ENCODE results near the gene TTF2. TPM values are rescaled to one million over a fixed set of nuclear protein-coding genes. Genes with fewer than 3 reads are reported as not detected.
A peak's percentile ranks its signal among the peaks of the same experiment; 100 is the strongest.

TTF2 gene
- total RNA-seq, 1 experiment from 2014 or later, result 31.9 TPM

DNA sequence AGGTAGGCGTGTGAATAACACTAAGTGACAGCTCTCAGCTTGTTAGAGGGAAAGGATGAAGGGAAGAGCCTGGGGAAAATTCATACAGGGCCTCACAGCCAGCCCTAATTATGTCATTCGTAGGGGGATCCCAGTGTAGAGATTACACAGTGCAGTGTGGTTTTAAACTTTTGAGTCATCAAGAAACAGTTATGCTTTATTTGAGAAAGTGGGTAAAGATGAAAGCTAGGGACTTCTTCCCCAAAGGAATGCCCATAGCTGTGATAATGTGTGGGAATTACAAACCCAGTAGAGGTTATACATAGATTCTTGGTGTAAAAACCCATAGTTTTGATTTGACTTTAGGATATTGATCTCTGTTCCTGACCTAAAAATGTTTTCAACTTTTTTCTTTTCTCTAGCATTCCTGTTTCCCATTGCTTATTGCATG lies 1.9 kb downstream of the TTF2 start:
- no peak overlapping the region for H3K4me3 ChIP-seq (ENCODE audit: low read depth, low read length)
- no TSS peak for BruUV-seq (replicated peaks)
- intact Hi-C loops (cut with micrococcal nuclease; ENCODE audit: unreplicated experiment), result no loop called here
- Mint-ChIP-seq H3K27ac (ENCODE audit: unreplicated experiment) (no peak overlapping the region), H3K4me3 (ENCODE audit: unreplicated experiment) (no peak overlapping the region), H3K36me3 (ENCODE audit: insufficient read depth, unreplicated experiment) (peaks cover 8% of the 10 kb centered on the region), H3K9me3 (ENCODE audit: unreplicated experiment) (no peaks in the 10 kb centered on the region), H3K4me1 (ENCODE audit: low read depth, unreplicated experiment) (no peaks in the 10 kb centered on the region), H3K27me3 (ENCODE audit: insufficient read depth, unreplicated experiment) (no peaks in the 10 kb centered on the region)
- TF ChIP-seq, protein P1, sequence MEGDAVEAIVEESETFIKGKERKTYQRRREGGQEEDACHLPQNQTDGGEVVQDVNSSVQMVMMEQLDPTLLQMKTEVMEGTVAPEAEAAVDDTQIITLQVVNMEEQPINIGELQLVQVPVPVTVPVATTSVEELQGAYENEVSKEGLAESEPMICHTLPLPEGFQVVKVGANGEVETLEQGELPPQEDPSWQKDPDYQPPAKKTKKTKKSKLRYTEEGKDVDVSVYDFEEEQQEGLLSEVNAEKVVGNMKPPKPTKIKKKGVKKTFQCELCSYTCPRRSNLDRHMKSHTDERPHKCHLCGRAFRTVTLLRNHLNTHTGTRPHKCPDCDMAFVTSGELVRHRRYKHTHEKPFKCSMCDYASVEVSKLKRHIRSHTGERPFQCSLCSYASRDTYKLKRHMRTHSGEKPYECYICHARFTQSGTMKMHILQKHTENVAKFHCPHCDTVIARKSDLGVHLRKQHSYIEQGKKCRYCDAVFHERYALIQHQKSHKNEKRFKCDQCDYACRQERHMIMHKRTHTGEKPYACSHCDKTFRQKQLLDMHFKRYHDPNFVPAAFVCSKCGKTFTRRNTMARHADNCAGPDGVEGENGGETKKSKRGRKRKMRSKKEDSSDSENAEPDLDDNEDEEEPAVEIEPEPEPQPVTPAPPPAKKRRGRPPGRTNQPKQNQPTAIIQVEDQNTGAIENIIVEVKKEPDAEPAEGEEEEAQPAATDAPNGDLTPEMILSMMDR (IDR thresholded peaks at IDR 0.05; ENCODE audit: insufficient read depth in 1 of 2, low read depth in 1 of 2, low read length in 1 of 2, severe bottlenecking in 1 of 2, unreplicated experiment in 1 of 2), result no peak
- H3K9me3 ChIP-seq, result no peaks in the 10 kb centered on the region
- H3K36me3 ChIP-seq (ENCODE audit: control insufficient read depth, insufficient read depth, low read length), result no peaks in the 10 kb centered on the region
- POLR2A ChIA-PET, result no interaction called here
- DNase-seq, result no peak
- CTCF ChIA-PET, result no interaction called here
- H3K27me3 ChIP-seq (replicated peaks; ENCODE audit: control insufficient read depth, insufficient read depth, low read length), result no peaks in the 10 kb centered on the region
- H3K4me1 ChIP-seq, result no peaks in the 10 kb centered on the region; the same call in 1 of the 2 replicates

DNA sequence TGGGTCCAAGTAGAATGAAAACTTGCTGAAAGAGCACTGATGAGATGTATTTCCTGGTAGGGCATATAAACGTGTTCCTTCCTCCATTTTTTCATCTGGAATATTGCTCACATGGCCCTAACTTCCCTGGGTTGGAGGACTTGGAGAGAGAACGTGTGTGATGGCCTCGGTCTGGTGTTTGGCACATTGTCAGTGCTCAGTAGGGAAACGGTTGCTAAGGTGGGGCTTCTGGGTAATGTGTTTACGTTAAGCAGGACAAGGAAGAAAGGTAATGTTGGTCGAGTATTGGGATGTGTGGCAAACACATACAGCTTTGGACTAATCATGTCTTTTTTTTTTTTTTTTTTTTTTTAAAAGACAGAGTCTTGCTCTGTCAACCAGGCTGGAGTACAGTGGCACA lies 6.2 kb downstream of the TTF2 start:
- no peaks in the 10 kb centered on the region for H3K4me1 Mint-ChIP-seq (ENCODE audit: low read depth, unreplicated experiment)
- H3K9me3 ChIP-seq, result no peaks in the 10 kb centered on the region
- H3K36me3 ChIP-seq (ENCODE audit: control insufficient read depth, insufficient read depth, low read length), result no peaks in the 10 kb centered on the region
- DNase-seq, result no peak
- H3K27ac Mint-ChIP-seq (ENCODE audit: unreplicated experiment), result no peak overlapping the region
- H3K9me3 Mint-ChIP-seq (ENCODE audit: unreplicated experiment), result no peaks in the 10 kb centered on the region
- intact Hi-C loops (cut with micrococcal nuclease; ENCODE audit: unreplicated experiment), result no loop called here
- TF ChIP-seq, protein P1 (IDR thresholded peaks at IDR 0.05; ENCODE audit: insufficient read depth in 1 of 2, low read depth in 1 of 2, low read length in 1 of 2, severe bottlenecking in 1 of 2, unreplicated experiment in 1 of 2), result no peak
- peaks cover 20% of the 10 kb centered on the region for H3K36me3 Mint-ChIP-seq (ENCODE audit: insufficient read depth, unreplicated experiment)
- no peak overlapping the region for H3K4me3 Mint-ChIP-seq (ENCODE audit: unreplicated experiment)
- CTCF ChIA-PET, result interaction anchor here (1.7 kb wide), 1 partner anchor 62 kb away, joined by 10 read pairs; no protein-coding TSS in a partner anchor
- BruUV-seq (replicated peaks), result no TSS peak
- H3K4me3 ChIP-seq (ENCODE audit: low read depth, low read length), result no peak overlapping the region
- POLR2A ChIA-PET, result no interaction called here
- no peaks in the 10 kb centered on the region for H3K27me3 Mint-ChIP-seq (ENCODE audit: insufficient read depth, unreplicated experiment)
- H3K4me1 ChIP-seq, result no peaks in the 10 kb centered on the region; the same call in 1 of the 2 replicates
- no peaks in the 10 kb centered on the region for H3K27me3 ChIP-seq (replicated peaks; ENCODE audit: control insufficient read depth, insufficient read depth, low read length)

DNA sequence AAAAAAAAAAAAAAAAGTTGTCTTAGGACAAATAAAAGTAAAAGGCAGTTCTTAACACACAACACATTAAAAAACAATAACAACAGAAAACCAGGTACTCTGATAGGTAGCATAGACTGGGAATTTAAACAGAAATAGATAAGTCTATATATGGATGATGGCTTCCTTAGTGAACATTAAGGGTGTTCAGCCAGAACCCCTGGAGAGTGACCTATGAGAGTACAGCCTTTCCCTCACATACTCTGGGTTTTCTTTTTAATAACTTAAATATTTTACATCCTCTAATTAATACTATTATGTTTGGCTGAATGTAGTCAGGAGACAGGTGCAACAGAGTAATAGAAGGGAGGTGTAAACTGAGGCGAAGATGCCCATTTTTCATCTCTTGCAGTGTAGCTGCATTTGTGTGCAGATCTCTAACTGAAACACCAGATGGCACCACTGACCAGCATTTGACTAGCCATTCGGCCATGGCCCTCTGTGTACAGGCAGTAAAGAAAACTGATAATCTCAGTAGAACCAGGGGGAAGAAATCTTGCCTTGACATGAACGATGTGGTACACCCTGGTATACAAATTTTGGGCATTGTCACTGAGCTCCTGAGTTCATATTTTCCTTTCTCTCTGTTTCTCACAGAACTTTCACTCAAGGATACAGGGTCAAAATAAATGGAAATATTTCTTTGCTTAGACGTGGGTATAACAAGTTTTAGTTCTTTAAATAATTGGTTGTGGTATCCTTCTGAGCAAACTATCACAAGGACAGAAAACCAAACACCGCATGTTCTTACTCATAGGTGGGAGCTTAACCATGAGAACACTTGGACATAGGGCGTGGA lies 7.6 kb downstream of the TTF2 start:
- Histone ChIP-seq H3K4me3 (ENCODE audit: low read depth, low read length) (no peak overlapping the region), H3K36me3 (ENCODE audit: control insufficient read depth, insufficient read depth, low read length) (no peaks in the 10 kb centered on the region), H3K27me3 (replicated peaks; ENCODE audit: control insufficient read depth, insufficient read depth, low read length) (no peaks in the 10 kb centered on the region), H3K4me1 (no peaks in the 10 kb centered on the region), H3K9me3 (no peaks in the 10 kb centered on the region)
- H3K27me3 Mint-ChIP-seq (ENCODE audit: insufficient read depth, unreplicated experiment), result no peaks in the 10 kb centered on the region
- no peak overlapping the region for H3K4me3 Mint-ChIP-seq (ENCODE audit: unreplicated experiment)
- no peaks in the 10 kb centered on the region for H3K4me1 Mint-ChIP-seq (ENCODE audit: low read depth, unreplicated experiment)
- H3K9me3 Mint-ChIP-seq (ENCODE audit: unreplicated experiment), result no peaks in the 10 kb centered on the region
- H3K36me3 Mint-ChIP-seq (ENCODE audit: insufficient read depth, unreplicated experiment), result peaks cover 20% of the 10 kb centered on the region
- TF ChIP-seq, protein P1 (IDR thresholded peaks at IDR 0.05; ENCODE audit: insufficient read depth in 1 of 2, low read depth in 1 of 2, low read length in 1 of 2, severe bottlenecking in 1 of 2, unreplicated experiment in 1 of 2), result peak; percentile 41 to 58
- intact Hi-C loops (cut with micrococcal nuclease; ENCODE audit: unreplicated experiment), result loop anchor here (1.0 kb wide), 2 partner anchors 61 to 217 kb away; no protein-coding TSS in a partner anchor
- DNase-seq, result peak; percentile 38 to 49
- ChIA-PET CTCF (interaction anchor here (1.5 to 1.7 kb wide), 2 partner anchors 61 to 217 kb away, joined by 10 to 12 read pairs; no protein-coding TSS in a partner anchor), POLR2A (no interaction called here)
- H3K27ac Mint-ChIP-seq (ENCODE audit: unreplicated experiment), result no peak overlapping the region
- no TSS peak for BruUV-seq (replicated peaks)

Measured in Caco-2 (cell line).